H9 (cell line): Measurements from ENCODE around the gene PIGW. TPM values are rescaled to one million over a fixed set of nuclear protein-coding genes. Genes with fewer than 3 reads are reported as not detected.

Experiments
- DNase-seq: peaks from one replicate; pipeline ENCODE4 v3.0.0-alpha.2; 2017
- H2AFZ ChIP-seq: one replicate; pipeline ENCODE4 v1.6.1; 2013; ENCODE audit warnings: mild to moderate bottlenecking, low read length, control low read depth, moderate library complexity
- H2AK5ac ChIP-seq: 2 replicates; pipeline ENCODE4 v1.6.1; 2013; ENCODE audit warnings: low read length, control low read depth, mixed read lengths; ENCODE audit not compliant: insufficient read length
- H2BK120ac ChIP-seq: one replicate; pipeline ENCODE4 v1.6.1; 2013; ENCODE audit warnings: low read depth, mild to moderate bottlenecking, low read length, control low read depth, inconsistent platforms; ENCODE audit not compliant: poor library complexity, severe bottlenecking
- H2BK12ac ChIP-seq: 2 replicates; pipeline ENCODE4 v1.6.1; 2013; ENCODE audit warnings: low read length, control low read depth, mixed read lengths, low read depth; ENCODE audit not compliant: insufficient read length
- H2BK15ac ChIP-seq: 2 replicates; pipeline ENCODE4 v1.6.1; 2013; ENCODE audit warnings: low read depth, low read length, control low read depth
- H2BK20ac ChIP-seq: one replicate; pipeline ENCODE4 v1.6.1; 2013; ENCODE audit warnings: low read depth, mild to moderate bottlenecking, low read length, control low read depth, inconsistent platforms; ENCODE audit not compliant: poor library complexity, severe bottlenecking
- H2BK5ac ChIP-seq: 2 replicates; pipeline ENCODE4 v1.6.1; 2013; ENCODE audit warnings: low read length, control low read depth, mixed read lengths; ENCODE audit not compliant: insufficient read length
- H3K14ac ChIP-seq: 2 replicates; pipeline ENCODE4 v1.6.1; 2013; ENCODE audit warnings: low read length, control low read depth; ENCODE audit not compliant: insufficient read depth
- H3K18ac ChIP-seq: 2 replicates; pipeline ENCODE4 v1.6.1; 2013; ENCODE audit warnings: low read depth, mild to moderate bottlenecking, mixed read lengths, low read length, control low read depth; ENCODE audit not compliant: insufficient read length
- H3K23ac ChIP-seq: 2 replicates; pipeline ENCODE4 v1.6.1; 2013; ENCODE audit warnings: low read length, control low read depth, mixed read lengths, low read depth; ENCODE audit not compliant: insufficient read length
- H3K23me2 ChIP-seq: 2 replicates; pipeline ENCODE4 v1.6.1; 2013; ENCODE audit warnings: low read depth, mild to moderate bottlenecking, mixed read lengths, low read length, control low read depth; ENCODE audit not compliant: insufficient read length, poor library complexity, severe bottlenecking
- H3K27ac ChIP-seq: 2 replicates; pipeline ENCODE4 v1.5.1; 2013; ENCODE audit warnings: low read length, control low read depth, mixed read lengths, low read depth; ENCODE audit not compliant: insufficient read length
- H3K27me3 ChIP-seq: 2 replicates; pipeline ENCODE4 v1.6.1; 2013; ENCODE audit warnings: low read length, control low read depth, inconsistent platforms; ENCODE audit not compliant: insufficient read depth
- H3K4ac ChIP-seq: 2 replicates; pipeline ENCODE4 v1.6.1; 2013; ENCODE audit warnings: low read depth, mild to moderate bottlenecking, control low read depth, inconsistent platforms, low read length, moderate library complexity
- H3K4me1 ChIP-seq: 2 replicates; pipeline ENCODE4 v1.6.1; 2013; ENCODE audit warnings: low read length, control low read depth, inconsistent platforms; ENCODE audit not compliant: insufficient read depth
- H3K4me2 ChIP-seq: 2 replicates; pipeline ENCODE4 v1.6.1; 2013; ENCODE audit warnings: low read length, control low read depth, mixed read lengths; ENCODE audit not compliant: insufficient read length, insufficient read depth
- H3K56ac ChIP-seq: 2 replicates; pipeline ENCODE4 v1.6.1; 2013; ENCODE audit warnings: low read depth, mild to moderate bottlenecking, mixed read lengths, low read length, control low read depth; ENCODE audit not compliant: insufficient read length
- H3K79me1 ChIP-seq: 2 replicates; pipeline ENCODE4 v1.6.1; 2013; ENCODE audit warnings: low read depth, mild to moderate bottlenecking, moderate library complexity, low read length, control low read depth, inconsistent platforms; ENCODE audit not compliant: insufficient read depth, poor library complexity, severe bottlenecking
- H3K79me2 ChIP-seq: 2 replicates; pipeline ENCODE4 v1.6.1; 2013; ENCODE audit warnings: low read length, control low read depth, inconsistent platforms; ENCODE audit not compliant: insufficient read depth
- H3K9ac ChIP-seq: 2 replicates; pipeline ENCODE4 v1.6.1; 2013; ENCODE audit warnings: low read length, control low read depth, mixed read lengths; ENCODE audit not compliant: insufficient read length; ENCODE audit errors: extremely low read depth
- H3K9me3 ChIP-seq: one replicate; pipeline ENCODE4 v1.6.1; 2013; ENCODE audit warnings: low read depth, low read length, inconsistent platforms; ENCODE audit not compliant: control insufficient read depth
- H3T11ph ChIP-seq: one replicate; pipeline ENCODE4 v1.6.1; 2013; ENCODE audit warnings: mild to moderate bottlenecking, low read length, control low read depth, inconsistent platforms
- H4K20me1 ChIP-seq: one replicate; pipeline ENCODE4 v1.6.1; 2013; ENCODE audit not compliant: control insufficient read depth, insufficient read length, insufficient read depth
- H4K5ac ChIP-seq: 2 replicates; pipeline ENCODE4 v1.6.1; 2013; ENCODE audit warnings: low read depth, mild to moderate bottlenecking, mixed read lengths, low read length, control low read depth; ENCODE audit not compliant: insufficient read length
- H4K8ac ChIP-seq: replicated peaks from 2 replicates; pipeline ENCODE4 v1.6.1; 2013; ENCODE audit warnings: low read length, control low read depth, mixed read lengths, low read depth; ENCODE audit not compliant: insufficient read length
- H4K91ac ChIP-seq: 2 replicates; pipeline ENCODE4 v1.6.1; 2013; ENCODE audit warnings: low read depth, mild to moderate bottlenecking, moderate library complexity, mixed read lengths, low read length, control low read depth; ENCODE audit not compliant: insufficient read length
- H3K27ac Mint-ChIP-seq, 3 experiments: 2 replicates in 2 of 3; 3 replicates in 1 of 3; pipeline ENCODE4 v1.8.0; 2020 to 2021; ENCODE audit warnings: mixed read lengths in 3 of 3, mild to moderate bottlenecking in 1 of 3, moderate library complexity in 1 of 3
- H3K27me3 Mint-ChIP-seq: 2 replicates; pipeline ENCODE4 v1.8.0; 2021; ENCODE audit warnings: low read depth, mild to moderate bottlenecking, moderate library complexity, mixed read lengths
- H3K36me3 Mint-ChIP-seq, 3 experiments: 2 replicates in 2 of 3; 3 replicates in 1 of 3; pipeline ENCODE4 v1.8.0; 2020 to 2021; ENCODE audit warnings: low read depth in 3 of 3, mixed read lengths in 3 of 3; ENCODE audit not compliant: insufficient read depth in 1 of 3
- H3K4me1 Mint-ChIP-seq, 2 experiments: 2 replicates each; pipeline ENCODE4 v1.8.0; 2020; ENCODE audit warnings: mixed read lengths in 2 of 2
- H3K4me3 Mint-ChIP-seq, 2 experiments: 2 replicates in 1 of 2; 3 replicates in 1 of 2; pipeline ENCODE4 v1.8.0; 2020 to 2021; ENCODE audit warnings: mild to moderate bottlenecking in 2 of 2, mixed read lengths in 2 of 2, moderate library complexity in 1 of 2
- H3K9me3 Mint-ChIP-seq, 2 experiments: 2 replicates in 1 of 2; 3 replicates in 1 of 2; pipeline ENCODE4 v1.8.0; 2020; ENCODE audit warnings: mild to moderate bottlenecking in 2 of 2, mixed read lengths in 2 of 2, moderate library complexity in 1 of 2
- CTCF ChIP-seq: fragments of 200-600 bp; sonication (generic); conservative IDR thresholded peaks from 3 replicates; pipeline ENCODE4 v1.8.0; 2021; ENCODE audit warnings: antibody characterized with exemption, mild to moderate bottlenecking
- WGBS: extraction: QIAGEN DNeasy Blood & Tissue Kit; methylation state at CpG from one replicate; pipeline ENCODE4 v1.1.7; 2013; ENCODE audit warnings: missing lambda C conversion rate, low lambda C conversion rate, mixed read lengths; ENCODE audit not compliant: insufficient read length; ENCODE audit errors: extremely low coverage; 5-methylcytosine and 5-hydroxymethylcytosine counted together
- total RNA-seq: library from RNA; stranded (reverse); gene quantifications from 2 replicates; pipeline ENCODE4 v1.2.1, GENCODE V29; 2021

Gene PIGW
- total RNA-seq, 1 experiment from 2014 or later: 26.2 TPM

- H3K23ac ChIP-seq: no peak overlapping the region
- Mint-ChIP-seq H3K4me1 (peaks cover 10 to 17% of the 10 kb centered on the region in 2 experiments), H3K36me3 (peaks cover 32 to 75% (median 44%) of the 10 kb centered on the region in 3 experiments), H3K4me3 (peak overlapping the region; percentile 96 to 99), H3K27ac (peak overlapping the region; percentile 99 to 100 (median 99)), H3K27me3 (peaks cover 1% of the 10 kb centered on the region; the same call in 1 of the 2 replicates), H3K9me3 (peaks cover 0 to 7% of the 10 kb centered on the region in 2 experiments; a peak in 3 of 5 replicates)
- DNase-seq: peak; percentile 89
- no peak overlapping the region for H2BK20ac ChIP-seq
- no peak overlapping the region for H2BK5ac ChIP-seq
- H3K56ac ChIP-seq: no peak overlapping the region
- H3K27ac ChIP-seq: peak overlapping the region; percentile 56
- H2BK15ac ChIP-seq: no peak overlapping the region
- no peak overlapping the region for H4K8ac ChIP-seq
- H3K79me2 ChIP-seq: peaks cover 5% of the 10 kb centered on the region; the same call in 1 of the 2 replicates
- H3K14ac ChIP-seq: peak overlapping the region; percentile 91
- peak overlapping the region; percentile 59 for H3K18ac ChIP-seq
- no peak overlapping the region for H2AFZ ChIP-seq
- no peak overlapping the region for H4K91ac ChIP-seq
- H2AK5ac ChIP-seq: no peak overlapping the region
- H4K20me1 ChIP-seq: no peaks in the 10 kb centered on the region
- no peaks in the 10 kb centered on the region for H3K9me3 ChIP-seq
- peak overlapping the region; percentile 88 for H3K9ac ChIP-seq
- H3K4ac ChIP-seq: no peak overlapping the region
- WGBS: no CpG with 5 or more reads among the region's 48 CpGs
- H3K27me3 ChIP-seq: no peaks in the 10 kb centered on the region
- no peak overlapping the region for H2BK12ac ChIP-seq
- no peak overlapping the region for H2BK120ac ChIP-seq
- peaks cover 7% of the 10 kb centered on the region for H3K23me2 ChIP-seq
- peak overlapping the region; percentile 80 for H3K4me2 ChIP-seq
- TF ChIP-seq CTCF: peak; percentile 91
- 0 out of 2 replicates have a peak, but pooled peaks cover 2% of the 10 kb centered on the region for H3K4me1 ChIP-seq
- H3K79me1 ChIP-seq: peaks cover 7% of the 10 kb centered on the region
- H4K5ac ChIP-seq: no peak overlapping the region
- H3T11ph ChIP-seq: no peak overlapping the region
Observed at GRCh38 chr17:36533935-36534839, 600 bp upstream of the PIGW start.
